HK-2 (cell line): ENCODE data around the gene ZNF557.

Source experiments
- DNase-seq: peaks from one replicate; pipeline ENCODE4 v3.0.0-alpha.2; 2018; ENCODE audit not compliant: unreplicated experiment

Gene ZNF557

DNA sequence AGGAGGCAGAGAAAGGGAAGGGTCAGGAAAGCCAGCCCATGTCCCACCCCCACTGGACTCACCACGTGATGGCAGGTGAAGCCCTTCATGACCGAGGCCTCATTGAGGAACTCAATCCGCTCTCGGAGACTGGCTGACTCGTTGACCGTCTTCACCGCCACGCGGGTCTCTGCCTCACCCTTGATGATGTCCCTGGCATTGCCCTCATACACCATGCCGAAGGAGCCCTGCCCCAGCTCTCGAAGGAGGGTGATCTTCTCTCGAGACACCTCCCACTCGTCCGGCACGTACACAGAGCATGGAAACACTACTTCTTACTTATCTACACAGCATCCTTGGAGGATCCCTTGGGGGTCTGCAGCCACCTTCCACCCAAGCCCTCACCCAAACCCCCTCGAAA is 55.7 kb downstream of the ZNF557 start:
- no peak for DNase-seq

DNA sequence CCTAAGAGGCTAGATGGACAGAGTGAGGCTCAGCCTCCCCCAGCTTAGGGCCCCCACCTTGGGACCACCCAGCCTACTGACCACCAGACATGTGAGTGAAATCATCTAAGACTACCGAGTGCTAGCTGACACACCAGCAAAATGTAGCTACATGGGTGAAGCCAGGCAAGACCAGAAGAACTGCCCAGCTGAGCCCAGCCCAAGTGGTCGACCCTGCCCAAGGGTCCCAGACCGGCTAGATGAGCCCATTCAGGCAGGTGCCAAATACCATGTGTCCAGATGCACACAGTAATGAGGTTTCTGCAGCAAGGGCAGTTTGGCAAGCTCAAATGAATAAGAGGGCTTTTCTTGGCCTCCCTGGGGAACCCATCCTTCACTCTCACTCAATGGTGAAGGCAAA is 56.6 kb downstream of the ZNF557 start:
- DNase-seq, result no peak

DNA sequence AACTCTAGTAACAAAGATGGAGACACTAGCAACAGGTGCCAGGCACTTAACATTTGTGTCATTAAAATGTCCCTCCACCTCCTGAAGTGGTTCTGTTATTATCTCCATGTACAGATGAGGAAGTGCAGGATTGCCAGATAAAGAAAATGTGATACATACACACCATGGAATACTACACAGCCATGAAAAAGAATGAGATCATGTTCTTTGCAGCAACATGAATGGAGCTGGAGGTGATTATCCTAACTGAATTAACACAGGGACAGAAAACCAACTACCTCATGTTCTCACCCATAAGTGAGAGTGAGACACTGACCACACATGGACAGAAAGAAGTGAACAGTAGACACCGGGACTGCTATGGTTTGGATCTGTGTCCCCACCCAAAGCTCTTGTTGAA is 60.5 kb downstream of the ZNF557 start:
- DNase-seq, result no peak

DNA sequence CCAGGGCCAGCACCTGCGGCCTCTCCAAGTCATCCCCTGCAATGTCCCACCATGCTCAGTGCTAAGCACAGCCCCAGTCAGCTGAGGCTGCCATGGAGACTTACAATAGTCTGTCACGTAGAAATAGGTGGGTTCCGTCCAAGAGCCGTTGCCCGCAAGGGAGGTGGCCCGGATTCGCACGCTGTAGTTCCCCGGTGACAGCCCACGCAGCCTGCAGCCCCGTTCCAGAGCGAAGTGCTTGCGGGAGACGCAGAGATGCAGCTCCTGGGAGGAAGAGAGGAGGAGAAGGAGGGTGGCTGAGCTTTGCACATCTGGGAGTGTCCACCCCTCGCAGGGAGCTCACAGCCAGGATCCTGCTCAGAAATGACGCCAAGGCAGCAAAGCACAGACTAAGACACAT is 62.6 kb downstream of the ZNF557 start:
- no peak for DNase-seq

DNA sequence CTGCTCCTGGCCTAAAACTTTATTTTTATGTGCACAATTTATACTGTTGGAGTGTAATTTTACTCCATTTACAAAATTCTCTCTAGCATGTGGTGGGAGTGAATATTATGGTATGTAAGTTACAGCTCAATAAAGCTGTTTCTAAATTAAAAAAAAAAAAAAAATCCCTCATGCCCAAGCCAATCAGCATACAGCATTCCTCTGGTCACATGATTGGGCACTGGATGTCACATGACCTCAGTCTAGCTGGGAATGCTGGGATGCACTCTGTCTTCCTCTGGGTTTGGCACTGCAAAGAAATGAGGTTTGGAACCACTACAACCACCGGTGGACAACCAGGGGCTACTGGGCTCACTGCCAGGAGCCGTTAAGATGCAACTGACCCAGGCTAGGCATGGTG is 67.6 kb downstream of the ZNF557 start:
- no peak for DNase-seq
